ENCODE results near the gene UNC79.

The UNC79 gene

DNA sequence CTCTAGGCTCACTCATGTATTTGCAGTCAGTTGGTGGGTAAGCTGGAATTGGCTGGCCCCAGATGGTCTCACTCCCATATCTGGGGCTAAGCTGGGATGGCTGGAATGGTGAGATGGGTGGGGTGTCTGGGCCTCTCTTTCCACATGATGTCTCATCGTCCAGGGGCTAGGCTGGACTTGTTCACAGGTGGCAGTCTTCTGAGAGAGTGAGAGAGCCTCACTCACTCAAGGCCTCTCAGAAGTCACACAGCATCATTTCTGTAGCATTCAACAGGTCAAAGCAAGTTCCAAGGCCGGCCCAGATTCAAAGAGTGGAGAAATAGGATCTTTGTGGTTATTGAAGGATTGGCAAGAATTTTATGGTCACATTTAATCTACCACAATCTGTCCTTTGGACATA, 102.7 kb downstream of the UNC79 start:
- no peak overlapping the region for H3K4me3 ChIP-seq (replicated peaks; ENCODE audit: low read depth, low read length)
- TF ChIP-seq, protein P1, sequence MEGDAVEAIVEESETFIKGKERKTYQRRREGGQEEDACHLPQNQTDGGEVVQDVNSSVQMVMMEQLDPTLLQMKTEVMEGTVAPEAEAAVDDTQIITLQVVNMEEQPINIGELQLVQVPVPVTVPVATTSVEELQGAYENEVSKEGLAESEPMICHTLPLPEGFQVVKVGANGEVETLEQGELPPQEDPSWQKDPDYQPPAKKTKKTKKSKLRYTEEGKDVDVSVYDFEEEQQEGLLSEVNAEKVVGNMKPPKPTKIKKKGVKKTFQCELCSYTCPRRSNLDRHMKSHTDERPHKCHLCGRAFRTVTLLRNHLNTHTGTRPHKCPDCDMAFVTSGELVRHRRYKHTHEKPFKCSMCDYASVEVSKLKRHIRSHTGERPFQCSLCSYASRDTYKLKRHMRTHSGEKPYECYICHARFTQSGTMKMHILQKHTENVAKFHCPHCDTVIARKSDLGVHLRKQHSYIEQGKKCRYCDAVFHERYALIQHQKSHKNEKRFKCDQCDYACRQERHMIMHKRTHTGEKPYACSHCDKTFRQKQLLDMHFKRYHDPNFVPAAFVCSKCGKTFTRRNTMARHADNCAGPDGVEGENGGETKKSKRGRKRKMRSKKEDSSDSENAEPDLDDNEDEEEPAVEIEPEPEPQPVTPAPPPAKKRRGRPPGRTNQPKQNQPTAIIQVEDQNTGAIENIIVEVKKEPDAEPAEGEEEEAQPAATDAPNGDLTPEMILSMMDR (IDR thresholded peaks at IDR 0.05; ENCODE audit: low read length, missing control alignments) = no peak
- no peak for DNase-seq (ENCODE audit: low read depth)

GRCh38 chr14:93533842-93534241, 103.1 kb downstream of the UNC79 start:
- TF ChIP-seq, protein P1 (IDR thresholded peaks at IDR 0.05; ENCODE audit: low read length, missing control alignments) = no peak
- DNase-seq (ENCODE audit: low read depth) = no peak
- H3K4me3 ChIP-seq (replicated peaks; ENCODE audit: low read depth, low read length) = no peak overlapping the region

DNA sequence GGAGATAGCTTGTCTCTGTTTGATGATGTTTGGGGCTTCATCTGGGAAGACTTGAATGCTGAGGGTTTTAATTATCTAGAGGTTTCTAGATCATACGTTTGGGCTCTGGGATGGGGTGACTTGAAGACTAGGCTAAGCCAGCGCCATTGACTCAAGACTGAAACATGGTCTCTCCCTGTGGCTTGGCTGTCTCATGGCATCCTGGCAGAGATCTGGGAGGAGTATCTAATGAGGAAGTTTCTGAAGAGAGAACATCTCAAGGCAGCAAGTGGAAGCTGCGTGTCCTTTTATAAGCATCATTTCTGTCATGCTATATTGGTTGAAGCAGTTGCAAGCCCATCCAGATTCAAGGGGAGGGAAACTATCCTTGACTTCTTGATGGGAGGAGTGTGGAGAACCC, 104.8 kb downstream of the UNC79 start:
- no peak overlapping the region for H3K4me3 ChIP-seq (replicated peaks; ENCODE audit: low read depth, low read length)
- TF ChIP-seq, protein P1 (IDR thresholded peaks at IDR 0.05; ENCODE audit: low read length, missing control alignments) = no peak
- DNase-seq (ENCODE audit: low read depth) = no peak

DNA sequence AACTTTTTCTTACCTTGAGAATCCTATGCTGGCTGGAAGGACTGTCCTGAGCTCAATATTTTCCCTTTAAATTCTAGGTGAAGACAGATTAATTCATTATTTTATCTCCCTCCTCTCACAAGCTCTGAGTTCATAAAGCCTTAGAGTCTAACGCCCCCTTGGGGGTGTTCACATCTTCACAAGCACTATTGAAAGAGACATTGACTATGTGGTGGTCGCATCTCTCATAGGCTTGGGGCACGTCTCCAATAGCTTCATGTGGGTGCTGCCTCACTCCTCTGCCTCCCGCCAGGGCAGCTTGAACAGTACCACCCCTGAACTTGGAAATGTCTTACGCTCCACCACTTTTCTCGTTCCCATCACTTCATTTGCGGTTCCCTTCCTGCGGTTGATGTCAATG, 106.2 kb downstream of the UNC79 start:
- no peak overlapping the region for H3K4me3 ChIP-seq (replicated peaks; ENCODE audit: low read depth, low read length)
- TF ChIP-seq, protein P1 (IDR thresholded peaks at IDR 0.05; ENCODE audit: low read length, missing control alignments) = no peak
- DNase-seq (ENCODE audit: low read depth) = peak; percentile 0

DNA sequence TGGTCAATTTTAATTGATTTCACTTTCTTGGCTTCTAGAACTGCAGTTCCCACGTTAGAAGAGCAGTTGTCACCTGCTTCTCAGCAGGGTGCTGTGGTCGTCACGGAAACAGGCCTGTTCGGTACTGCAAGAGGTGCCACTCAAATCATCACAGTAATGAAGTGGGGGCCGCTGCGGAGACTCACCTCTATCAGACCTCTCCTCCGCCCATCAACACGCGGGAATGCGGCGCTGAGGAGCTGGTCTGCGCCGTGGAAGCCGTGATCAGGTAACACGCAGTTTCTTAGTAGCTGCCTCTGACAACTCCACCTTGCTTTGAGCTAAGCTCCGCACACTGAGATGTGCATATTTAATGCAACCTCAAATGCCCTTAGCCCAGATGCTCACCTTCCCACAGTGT, 107.2 kb downstream of the UNC79 start:
- H3K4me3 ChIP-seq (replicated peaks; ENCODE audit: low read depth, low read length) = no peak overlapping the region
- TF ChIP-seq, protein P1 (IDR thresholded peaks at IDR 0.05; ENCODE audit: low read length, missing control alignments) = no peak
- DNase-seq (ENCODE audit: low read depth) = no peak

DNA sequence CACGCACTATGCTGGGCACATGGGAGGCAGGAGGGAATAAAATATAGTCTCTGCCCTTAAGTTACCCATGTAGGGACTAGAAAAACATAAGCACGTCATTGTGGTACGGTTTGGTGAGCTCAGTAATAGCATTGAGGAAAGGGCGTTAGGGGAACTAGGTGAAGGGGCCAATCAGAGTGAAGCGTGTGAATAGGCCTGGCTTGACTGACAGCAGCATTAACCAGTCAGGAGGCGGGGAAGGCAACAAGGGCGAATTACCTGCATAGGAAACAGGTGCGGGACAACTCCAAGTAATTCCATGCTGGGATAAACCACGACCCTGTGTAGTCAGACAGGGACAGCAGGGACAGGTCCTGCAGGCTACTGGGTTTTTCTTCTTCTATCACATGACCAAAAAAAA, 107.7 kb downstream of the UNC79 start:
- DNase-seq (ENCODE audit: low read depth) = peak; percentile 2
- no peak overlapping the region for H3K4me3 ChIP-seq (replicated peaks; ENCODE audit: low read depth, low read length)
- TF ChIP-seq, protein P1 (IDR thresholded peaks at IDR 0.05; ENCODE audit: low read length, missing control alignments) = no peak

GRCh38 chr14:93540235-93540634, 109.5 kb downstream of the UNC79 start:
- H3K4me3 ChIP-seq (replicated peaks; ENCODE audit: low read depth, low read length) = no peak overlapping the region
- no peak for DNase-seq (ENCODE audit: low read depth)
- TF ChIP-seq, protein P1 (IDR thresholded peaks at IDR 0.05; ENCODE audit: low read length, missing control alignments) = no peak
